LNCaP clone FGC (cell line): Measurements from ENCODE around the gene THTPA.

Source experiments
- DNase-seq: peaks from one replicate; pipeline ENCODE4 v3.0.0-alpha.2; 2011; ENCODE audit warnings: low read depth
- H3K4me3 ChIP-seq: 2 replicates; pipeline ENCODE4 v1.5.1; 2011; ENCODE audit warnings: mild to moderate bottlenecking, low read depth, low read length, control low read depth
- TF ChIP-seq, protein P1 (sequence below): IDR thresholded peaks from 2 replicates; pipeline ENCODE4 v1.5.1; 2012; ENCODE audit warnings: mild to moderate bottlenecking; ENCODE audit not compliant: control insufficient read depth, insufficient read depth; ENCODE audit errors: extremely low read depth

THTPA gene

DNA sequence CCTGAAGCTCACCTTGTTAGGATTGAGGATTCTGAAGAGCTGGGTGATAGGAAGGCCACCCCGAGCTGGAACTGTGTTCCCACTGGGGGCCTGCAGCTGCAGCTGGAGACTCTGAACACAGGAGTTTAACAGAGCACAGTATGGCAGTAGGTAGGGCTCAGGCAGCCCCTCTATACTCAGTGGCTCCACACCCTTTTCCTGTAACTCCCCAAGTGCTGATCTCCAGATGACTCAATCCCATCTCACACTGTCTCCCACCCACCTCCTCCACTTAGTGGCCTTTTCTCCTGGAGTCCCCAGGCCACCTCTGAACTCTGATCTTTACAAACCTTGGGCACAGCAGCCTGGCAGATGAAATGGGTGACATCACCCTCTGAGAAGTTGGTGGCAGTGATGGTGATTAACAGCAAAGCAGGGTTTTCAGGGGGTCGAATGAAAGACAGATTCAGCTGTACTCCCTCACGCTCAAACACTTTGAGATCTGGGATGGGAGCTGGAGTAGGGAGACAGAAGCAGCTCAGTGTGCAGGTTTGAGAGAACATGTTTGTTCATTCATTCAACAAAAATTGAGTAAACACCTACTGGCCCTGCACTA is 4.0 kb downstream of the THTPA start:
- no peak overlapping the region for H3K4me3 ChIP-seq
- TF ChIP-seq, protein P1, sequence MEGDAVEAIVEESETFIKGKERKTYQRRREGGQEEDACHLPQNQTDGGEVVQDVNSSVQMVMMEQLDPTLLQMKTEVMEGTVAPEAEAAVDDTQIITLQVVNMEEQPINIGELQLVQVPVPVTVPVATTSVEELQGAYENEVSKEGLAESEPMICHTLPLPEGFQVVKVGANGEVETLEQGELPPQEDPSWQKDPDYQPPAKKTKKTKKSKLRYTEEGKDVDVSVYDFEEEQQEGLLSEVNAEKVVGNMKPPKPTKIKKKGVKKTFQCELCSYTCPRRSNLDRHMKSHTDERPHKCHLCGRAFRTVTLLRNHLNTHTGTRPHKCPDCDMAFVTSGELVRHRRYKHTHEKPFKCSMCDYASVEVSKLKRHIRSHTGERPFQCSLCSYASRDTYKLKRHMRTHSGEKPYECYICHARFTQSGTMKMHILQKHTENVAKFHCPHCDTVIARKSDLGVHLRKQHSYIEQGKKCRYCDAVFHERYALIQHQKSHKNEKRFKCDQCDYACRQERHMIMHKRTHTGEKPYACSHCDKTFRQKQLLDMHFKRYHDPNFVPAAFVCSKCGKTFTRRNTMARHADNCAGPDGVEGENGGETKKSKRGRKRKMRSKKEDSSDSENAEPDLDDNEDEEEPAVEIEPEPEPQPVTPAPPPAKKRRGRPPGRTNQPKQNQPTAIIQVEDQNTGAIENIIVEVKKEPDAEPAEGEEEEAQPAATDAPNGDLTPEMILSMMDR = no peak
- no peak for DNase-seq

DNA sequence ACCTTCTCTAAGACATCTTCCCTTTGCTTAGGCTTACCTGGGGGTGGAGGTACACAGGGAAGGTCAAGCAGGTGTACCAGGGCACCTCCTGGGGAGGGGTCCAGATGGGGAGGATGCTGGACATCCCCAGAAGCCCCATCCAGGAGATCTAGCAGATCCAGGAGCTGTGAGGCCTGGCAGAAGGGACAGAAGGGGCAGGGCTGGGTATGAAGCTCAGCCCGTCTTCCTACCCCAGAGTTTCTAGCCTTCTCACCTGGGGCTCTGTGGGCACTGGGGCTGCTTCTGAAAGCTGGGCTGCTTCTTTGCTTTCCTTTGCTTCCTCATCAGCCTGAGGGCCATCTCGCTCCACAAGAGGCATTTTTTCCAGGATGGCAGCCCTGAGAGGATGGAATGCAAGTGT is 5.2 kb downstream of the THTPA start:
- TF ChIP-seq, protein P1 = no peak
- no peak for DNase-seq
- no peak overlapping the region for H3K4me3 ChIP-seq

GRCh38 chr14:23561873-23562821 is 6.1 kb downstream of the THTPA start:
- TF ChIP-seq, protein P1 = no peak
- DNase-seq = no peak

GRCh38 chr14:23562822-23563472 is 6.9 kb downstream of the THTPA start:
- DNase-seq = no peak
- TF ChIP-seq, protein P1 = peak; percentile 93

More at GRCh38 chr14:23561873-23562821, 6.1 kb downstream of the THTPA start:
- H3K4me3 ChIP-seq = no peak overlapping the region

GRCh38 chr14:23563473-23564180 is 7.6 kb downstream of the THTPA start:
- no peak overlapping the region for H3K4me3 ChIP-seq
- no peak for DNase-seq
- TF ChIP-seq, protein P1 = no peak

More at GRCh38 chr14:23562822-23563472, 6.9 kb downstream of the THTPA start:
- no peak overlapping the region for H3K4me3 ChIP-seq

- DNase-seq = no peak
- no peak overlapping the region for H3K4me3 ChIP-seq
- TF ChIP-seq, protein P1 = no peak
These were observed 8.2 kb downstream of the THTPA start for GRCh38 chr14:23564181-23564812.
